Activated T-cell treated with anti-CD3 and anti-CD28 coated beads, Interleukin-2, amount 50 U/mL, for 72 hours (primary cell): Measurements from ENCODE around the gene RXRA. TPM values are rescaled to one million over a fixed set of nuclear protein-coding genes. Genes with fewer than 3 reads are reported as not detected.

ENCODE experiments used
- ATAC-seq, 2 donors: fragments of 150-1000 bp; cut with Tn5 transposase; replicated peaks in 1 of 2; 2 replicates each; pipeline ENCODE4 v1.10.0; 2021; ENCODE audit warnings: moderate library complexity in 2 of 2, mild to moderate bottlenecking in 1 of 2
- DNase-seq, 2 donors: peaks; one replicate each; pipeline ENCODE4 v3.0.0; 2021 to 2022; ENCODE audit warnings: mixed read lengths in 1 of 2
- H3K27ac Mint-ChIP-seq: one replicate; pipeline ENCODE4 v1.8.0; 2022; ENCODE audit warnings: mild to moderate bottlenecking, moderate library complexity, mixed read lengths
- H3K27me3 Mint-ChIP-seq: one replicate; pipeline ENCODE4 v1.8.0; 2022; ENCODE audit warnings: low read depth, mixed read lengths
- H3K36me3 Mint-ChIP-seq, 2 donors: one replicate each; pipeline ENCODE4 v1.8.0; 2022; ENCODE audit warnings: mixed read lengths in 2 of 2, mild to moderate bottlenecking in 1 of 2; ENCODE audit not compliant: insufficient read depth in 2 of 2
- H3K4me1 Mint-ChIP-seq: one replicate; pipeline ENCODE4 v1.8.0; 2022; ENCODE audit warnings: low read depth, mixed read lengths
- H3K4me3 Mint-ChIP-seq, 2 donors: one replicate each; pipeline ENCODE4 v1.8.0; 2022; ENCODE audit warnings: mild to moderate bottlenecking in 2 of 2, mixed read lengths in 2 of 2, moderate library complexity in 2 of 2
- H3K9me3 Mint-ChIP-seq, 2 donors: one replicate each; pipeline ENCODE4 v1.8.0; 2022; ENCODE audit warnings: mixed read lengths in 2 of 2
- total RNA-seq, 2 donors: library from RNA; stranded (reverse); gene quantifications; one replicate each; pipeline ENCODE4 v1.2.3, GENCODE V29; 2022

Gene RXRA
- total RNA-seq, 2 donors from 2014 or later: 4.9 to 12.4 TPM

DNA sequence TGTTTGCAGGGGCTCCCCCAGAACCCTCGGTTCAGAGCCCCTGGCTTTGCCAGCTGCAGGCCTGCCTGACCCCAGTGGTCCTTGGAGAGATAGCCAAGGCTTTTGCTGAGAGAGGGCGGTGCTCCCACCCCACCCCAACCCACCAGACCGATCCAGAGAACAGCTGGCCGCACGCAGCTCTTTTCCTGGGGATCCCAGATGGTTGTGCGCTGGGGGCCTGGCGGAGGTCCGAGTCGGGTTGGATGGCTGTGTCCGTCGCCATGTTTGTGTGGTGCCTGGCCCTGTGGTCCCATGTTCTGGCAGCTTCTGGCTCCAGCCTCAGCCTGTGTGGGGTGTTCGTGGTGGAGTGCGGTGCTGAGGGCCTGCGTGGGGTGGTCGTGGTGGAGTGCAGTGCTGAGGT lies 97.5 kb downstream of the RXRA start:
- ATAC-seq (no peak), DNase-seq (no peak)
- Mint-ChIP-seq H3K9me3 (no peaks in the 10 kb centered on the region), H3K4me3 (no peak overlapping the region), H3K36me3 (no peaks in the 10 kb centered on the region), H3K27ac (no peak overlapping the region), H3K27me3 (no peaks in the 10 kb centered on the region), H3K4me1 (no peaks in the 10 kb centered on the region)

DNA sequence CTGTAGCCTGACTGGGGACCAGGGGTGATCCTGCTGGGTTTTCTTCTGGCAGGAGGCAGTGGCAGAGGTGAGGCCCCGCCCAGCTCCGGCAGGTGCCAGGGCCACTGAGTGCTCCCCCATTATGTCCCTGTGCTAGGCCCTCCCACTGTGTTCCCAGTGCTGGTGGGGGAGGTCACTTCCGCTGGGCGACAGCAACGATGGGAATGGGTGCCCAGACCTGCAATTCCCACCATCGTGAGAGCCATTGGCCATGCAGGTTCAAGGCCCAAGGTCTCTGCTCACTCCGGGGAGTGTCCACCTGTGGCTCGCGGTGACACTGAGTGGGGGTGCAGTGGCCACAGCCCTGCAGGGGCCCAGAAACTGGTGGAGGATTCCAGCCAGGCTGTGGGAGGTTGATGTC lies 98.6 kb downstream of the RXRA start:
- DNase-seq: no peak
- Mint-ChIP-seq H3K9me3 (no peaks in the 10 kb centered on the region), H3K27ac (no peak overlapping the region), H3K4me1 (no peaks in the 10 kb centered on the region), H3K36me3 (no peaks in the 10 kb centered on the region), H3K27me3 (no peaks in the 10 kb centered on the region), H3K4me3 (no peak overlapping the region)
- no peak for ATAC-seq

GRCh38 chr9:134425401-134425800 lies 99.1 kb downstream of the RXRA start:
- H3K27ac Mint-ChIP-seq: no peak overlapping the region
- no peak for DNase-seq
- no peaks in the 10 kb centered on the region for H3K27me3 Mint-ChIP-seq
- H3K9me3 Mint-ChIP-seq: no peaks in the 10 kb centered on the region
- H3K36me3 Mint-ChIP-seq: no peaks in the 10 kb centered on the region
- no peak overlapping the region for H3K4me3 Mint-ChIP-seq
- ATAC-seq: no peak
- no peaks in the 10 kb centered on the region for H3K4me1 Mint-ChIP-seq

GRCh38 chr9:134425812-134426211 lies 99.6 kb downstream of the RXRA start:
- DNase-seq (no peak), ATAC-seq (no peak)
- no peaks in the 10 kb centered on the region for H3K9me3 Mint-ChIP-seq
- no peak overlapping the region for H3K27ac Mint-ChIP-seq
- no peak overlapping the region for H3K4me3 Mint-ChIP-seq
- H3K27me3 Mint-ChIP-seq: no peaks in the 10 kb centered on the region
- H3K36me3 Mint-ChIP-seq: no peaks in the 10 kb centered on the region
- H3K4me1 Mint-ChIP-seq: no peaks in the 10 kb centered on the region

- Mint-ChIP-seq H3K27me3 (no peaks in the 10 kb centered on the region), H3K36me3 (no peaks in the 10 kb centered on the region), H3K4me3 (no peak overlapping the region), H3K9me3 (no peaks in the 10 kb centered on the region), H3K27ac (no peak overlapping the region), H3K4me1 (no peaks in the 10 kb centered on the region)
- ATAC-seq: no peak
- DNase-seq: no peak
Observed at GRCh38 chr9:134426436-134426835, 100.2 kb downstream of the RXRA start.

- Mint-ChIP-seq H3K9me3 (no peaks in the 10 kb centered on the region), H3K36me3 (no peaks in the 10 kb centered on the region), H3K4me1 (no peaks in the 10 kb centered on the region), H3K4me3 (no peak overlapping the region), H3K27ac (no peak overlapping the region), H3K27me3 (no peaks in the 10 kb centered on the region)
- ATAC-seq: no peak
- DNase-seq: no peak
Observed at GRCh38 chr9:134427153-134427782, 101.0 kb downstream of the RXRA start.

DNA sequence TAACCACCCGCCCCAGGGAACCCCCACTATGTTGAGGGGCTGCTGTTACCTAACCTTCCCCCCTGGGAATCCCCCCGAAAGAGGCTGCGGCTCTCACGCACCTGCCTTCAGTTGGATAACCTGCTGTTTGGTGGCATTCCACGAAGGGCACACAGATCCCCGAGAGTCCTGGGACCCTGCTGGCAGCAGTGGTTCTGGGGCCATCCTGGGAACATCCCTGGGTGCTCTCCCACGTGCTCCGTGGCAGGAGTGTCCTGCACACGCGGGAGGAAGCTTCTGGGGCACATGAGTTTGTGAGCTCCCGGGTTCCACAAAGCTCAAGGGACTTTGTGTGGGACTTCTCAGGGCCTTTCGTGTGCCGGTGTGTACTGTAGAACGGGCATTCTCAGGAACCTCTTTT lies 102.3 kb downstream of the RXRA start:
- H3K27ac Mint-ChIP-seq: no peak overlapping the region
- DNase-seq: no peak
- no peak for ATAC-seq
- no peak overlapping the region for H3K4me3 Mint-ChIP-seq
- H3K9me3 Mint-ChIP-seq: no peaks in the 10 kb centered on the region
- no peaks in the 10 kb centered on the region for H3K36me3 Mint-ChIP-seq
- H3K27me3 Mint-ChIP-seq: no peaks in the 10 kb centered on the region
- no peaks in the 10 kb centered on the region for H3K4me1 Mint-ChIP-seq

GRCh38 chr9:134429007-134429406 lies 102.8 kb downstream of the RXRA start:
- no peaks in the 10 kb centered on the region for H3K4me1 Mint-ChIP-seq
- H3K9me3 Mint-ChIP-seq: no peaks in the 10 kb centered on the region
- no peaks in the 10 kb centered on the region for H3K27me3 Mint-ChIP-seq
- ATAC-seq (no peak), DNase-seq (no peak)
- no peak overlapping the region for H3K27ac Mint-ChIP-seq
- no peaks in the 10 kb centered on the region for H3K36me3 Mint-ChIP-seq
- no peak overlapping the region for H3K4me3 Mint-ChIP-seq

- H3K36me3 Mint-ChIP-seq: no peaks in the 10 kb centered on the region
- no peaks in the 10 kb centered on the region for H3K9me3 Mint-ChIP-seq
- ATAC-seq (no peak), DNase-seq (no peak)
- no peaks in the 10 kb centered on the region for H3K27me3 Mint-ChIP-seq
- H3K27ac Mint-ChIP-seq: no peak overlapping the region
- H3K4me1 Mint-ChIP-seq: no peaks in the 10 kb centered on the region
- no peak overlapping the region for H3K4me3 Mint-ChIP-seq
Observed at GRCh38 chr9:134429481-134429880, 103.2 kb downstream of the RXRA start.

- ATAC-seq (no peak), DNase-seq (no peak)
- Mint-ChIP-seq H3K27ac (no peak overlapping the region), H3K4me3 (no peak overlapping the region), H3K9me3 (no peaks in the 10 kb centered on the region), H3K27me3 (no peaks in the 10 kb centered on the region), H3K36me3 (no peaks in the 10 kb centered on the region), H3K4me1 (no peaks in the 10 kb centered on the region)
Observed at GRCh38 chr9:134431095-134431494, 104.8 kb downstream of the RXRA start.

- no peak for DNase-seq
- Mint-ChIP-seq H3K36me3 (no peaks in the 10 kb centered on the region), H3K27ac (no peak overlapping the region), H3K9me3 (no peaks in the 10 kb centered on the region), H3K4me3 (no peak overlapping the region), H3K27me3 (no peaks in the 10 kb centered on the region), H3K4me1 (no peaks in the 10 kb centered on the region)
- no peak for ATAC-seq
Observed at GRCh38 chr9:134431626-134432025, 105.4 kb downstream of the RXRA start.

GRCh38 chr9:134432471-134432870 lies 106.2 kb downstream of the RXRA start:
- H3K9me3 Mint-ChIP-seq: no peaks in the 10 kb centered on the region

GRCh38 chr9:134433101-134433500 lies 106.8 kb downstream of the RXRA start:
- no peaks in the 10 kb centered on the region for H3K27me3 Mint-ChIP-seq
- ATAC-seq: no peak

More at GRCh38 chr9:134432471-134432870, 106.2 kb downstream of the RXRA start:
- H3K27me3 Mint-ChIP-seq: no peaks in the 10 kb centered on the region
- H3K27ac Mint-ChIP-seq: no peak overlapping the region
- H3K4me1 Mint-ChIP-seq: no peaks in the 10 kb centered on the region
- DNase-seq: no peak
- no peak for ATAC-seq
- H3K4me3 Mint-ChIP-seq: no peak overlapping the region
- H3K36me3 Mint-ChIP-seq: no peaks in the 10 kb centered on the region

More at GRCh38 chr9:134433101-134433500, 106.8 kb downstream of the RXRA start:
- DNase-seq: no peak
- H3K9me3 Mint-ChIP-seq: no peaks in the 10 kb centered on the region
- no peaks in the 10 kb centered on the region for H3K36me3 Mint-ChIP-seq
- H3K4me1 Mint-ChIP-seq: no peaks in the 10 kb centered on the region
- no peak overlapping the region for H3K27ac Mint-ChIP-seq
- H3K4me3 Mint-ChIP-seq: no peak overlapping the region
